HepG2 (cell line): ENCODE results near the gene YIF1A. TPM values are rescaled to one million over a fixed set of nuclear protein-coding genes. Genes with fewer than 3 reads are reported as not detected.

Source experiments
- DR1 ChIP-seq: sonication (generic); formaldehyde crosslinking; IDR thresholded peaks from 2 replicates; pipeline ENCODE4 v1.8.0; 2021; ENCODE audit warnings: mild to moderate bottlenecking, missing genetic modification reagents, inconsistent platforms
- KLF12 ChIP-seq: sonication (generic); formaldehyde crosslinking; IDR thresholded peaks from 2 replicates; pipeline ENCODE4 v1.4.0; 2020; ENCODE audit warnings: missing genetic modification reagents, borderline replicate concordance
- MEIS1 ChIP-seq: sonication (generic); formaldehyde crosslinking; IDR thresholded peaks from 2 replicates; pipeline ENCODE4 v1.9.0; 2021; ENCODE audit warnings: mild to moderate bottlenecking, missing genetic modification reagents, moderate library complexity, borderline replicate concordance
- SP2 ChIP-seq: sonication (generic); formaldehyde crosslinking; IDR thresholded peaks from 2 replicates; pipeline ENCODE4 v1.5.1; 2020; ENCODE audit warnings: mild to moderate bottlenecking, missing genetic modification reagents
- TARDBP ChIP-seq: sonication (generic); formaldehyde crosslinking; IDR thresholded peaks from 2 replicates; pipeline ENCODE4 v1.8.0; 2022; ENCODE audit warnings: mild to moderate bottlenecking, missing genetic modification reagents
- ZNF329 ChIP-seq: sonication (generic); formaldehyde crosslinking; IDR thresholded peaks from 2 replicates; pipeline ENCODE4 v1.9.0; 2021; ENCODE audit warnings: low read depth, mild to moderate bottlenecking, missing genetic modification reagents
- ZNF501 ChIP-seq: sonication (generic); formaldehyde crosslinking; IDR thresholded peaks from 2 replicates; pipeline ENCODE4 v1.5.1; 2020; ENCODE audit warnings: mild to moderate bottlenecking, moderate library complexity, missing genetic modification reagents
- ZNF781 ChIP-seq: sonication (generic); formaldehyde crosslinking; IDR thresholded peaks from 2 replicates; pipeline ENCODE4 v1.5.1; 2020; ENCODE audit warnings: borderline replicate concordance, mild to moderate bottlenecking, missing genetic modification reagents; ENCODE audit errors: not compliant biosample characterization
- polyA plus RNA-seq, 8 experiments: library from polyadenylated mRNA; depleted of rRNA in 3 of 8; stranded (reverse) in 7 of 8; unstranded in 1 of 8; fragments of >200 nt; fragmentation: Illumina TruSeq in 4 of 8; extraction: Trizol in 4 of 8; gene quantifications; 2 replicates each; pipeline versions ENCODE4 v1.2.1 to v1.2.3, GENCODE V29; 2011 to 2016; ENCODE audit warnings: low read depth in 4 of 8, missing spikeins in 1 of 8, mixed read lengths in 1 of 8; ENCODE audit not compliant: insufficient read depth in 1 of 8
- total RNA-seq, 5 experiments: library from RNA; depleted of rRNA; stranded (reverse); fragments of >200 nt; fragmentation: Illumina TruSeq; extraction: Trizol; gene quantifications; 2 replicates each; pipeline ENCODE4 v1.2.3, GENCODE V29; 2016; ENCODE audit warnings: low read depth in 1 of 5
- TF ChIP-seq, protein P1 (sequence below): sonication (generic); formaldehyde crosslinking; IDR thresholded peaks from 2 replicates; pipeline ENCODE4 v1.5.1; 2020; ENCODE audit warnings: mild to moderate bottlenecking, missing genetic modification reagents, moderate library complexity
- TF ChIP-seq, protein P2 (sequence below): sonication (generic); formaldehyde crosslinking; IDR thresholded peaks from 2 replicates; pipeline ENCODE4 v1.8.0; 2022; ENCODE audit warnings: mild to moderate bottlenecking, missing genetic modification reagents; ENCODE audit not compliant: insufficient replicate concordance
- TF ChIP-seq, protein P3 (sequence below): sonication (generic); formaldehyde crosslinking; IDR thresholded peaks from 2 replicates; pipeline ENCODE4 v1.4.0; 2020; ENCODE audit warnings: missing genetic modification reagents, borderline replicate concordance
- TF ChIP-seq, protein P4 (sequence below): sonication (generic); formaldehyde crosslinking; IDR thresholded peaks from 2 replicates; pipeline ENCODE4 v1.5.0; 2020; ENCODE audit warnings: mild to moderate bottlenecking, missing genetic modification reagents, moderate library complexity
- TF ChIP-seq, protein P5 (sequence below): sonication (generic); formaldehyde crosslinking; IDR thresholded peaks from 2 replicates; pipeline ENCODE4 v1.5.0; 2020; ENCODE audit warnings: mild to moderate bottlenecking, missing genetic modification reagents, borderline replicate concordance

The YIF1A gene
- total and polyA plus RNA-seq, 2 of the 13 experiments (the other 11 are each of a cell fraction or from before 2014, with no cell fraction given): 133 to 145 TPM

DNA sequence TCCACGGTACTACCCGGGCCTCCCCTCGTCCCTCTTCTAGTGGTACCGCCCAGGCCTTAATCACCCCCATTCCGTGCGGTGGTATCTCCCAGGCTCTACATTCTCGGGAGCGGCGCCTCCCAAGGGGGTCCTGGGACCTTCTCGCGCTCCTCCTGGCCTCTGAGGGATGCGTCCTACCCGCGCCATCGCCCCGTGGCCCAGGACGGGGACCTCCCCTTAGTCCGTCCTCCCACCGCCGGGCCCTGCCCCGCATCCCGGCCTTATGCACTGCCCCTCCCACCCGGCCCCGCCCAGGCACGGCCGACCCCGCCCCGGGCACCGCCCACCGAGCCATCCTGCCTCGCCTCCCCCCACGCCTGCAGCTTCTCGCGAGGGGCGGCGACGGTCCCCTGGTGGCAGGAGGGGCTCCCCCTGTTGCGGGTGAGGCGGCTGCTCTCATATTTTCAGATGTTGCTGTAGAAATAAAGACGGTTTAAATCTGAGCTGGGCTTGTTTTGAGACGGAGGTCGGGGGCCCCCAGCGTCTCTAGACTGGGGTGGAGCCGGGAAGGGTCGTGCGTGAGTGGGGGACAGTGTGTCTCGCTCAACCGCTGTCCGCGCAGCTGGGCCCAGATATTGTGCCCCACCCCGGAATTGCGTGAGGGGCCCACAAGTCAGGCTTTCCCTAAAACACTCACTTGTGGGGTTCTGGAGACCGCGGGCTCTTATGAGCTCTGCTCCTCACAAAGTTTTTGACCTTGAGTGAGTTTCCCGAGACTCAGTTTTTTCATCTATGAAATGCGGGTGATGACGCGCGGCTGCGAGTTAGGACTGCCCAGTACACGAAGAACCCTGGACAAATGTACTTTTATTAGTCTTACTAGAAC is 21.3 kb downstream of the YIF1A start (continued):
- TF ChIP-seq, protein P1, sequence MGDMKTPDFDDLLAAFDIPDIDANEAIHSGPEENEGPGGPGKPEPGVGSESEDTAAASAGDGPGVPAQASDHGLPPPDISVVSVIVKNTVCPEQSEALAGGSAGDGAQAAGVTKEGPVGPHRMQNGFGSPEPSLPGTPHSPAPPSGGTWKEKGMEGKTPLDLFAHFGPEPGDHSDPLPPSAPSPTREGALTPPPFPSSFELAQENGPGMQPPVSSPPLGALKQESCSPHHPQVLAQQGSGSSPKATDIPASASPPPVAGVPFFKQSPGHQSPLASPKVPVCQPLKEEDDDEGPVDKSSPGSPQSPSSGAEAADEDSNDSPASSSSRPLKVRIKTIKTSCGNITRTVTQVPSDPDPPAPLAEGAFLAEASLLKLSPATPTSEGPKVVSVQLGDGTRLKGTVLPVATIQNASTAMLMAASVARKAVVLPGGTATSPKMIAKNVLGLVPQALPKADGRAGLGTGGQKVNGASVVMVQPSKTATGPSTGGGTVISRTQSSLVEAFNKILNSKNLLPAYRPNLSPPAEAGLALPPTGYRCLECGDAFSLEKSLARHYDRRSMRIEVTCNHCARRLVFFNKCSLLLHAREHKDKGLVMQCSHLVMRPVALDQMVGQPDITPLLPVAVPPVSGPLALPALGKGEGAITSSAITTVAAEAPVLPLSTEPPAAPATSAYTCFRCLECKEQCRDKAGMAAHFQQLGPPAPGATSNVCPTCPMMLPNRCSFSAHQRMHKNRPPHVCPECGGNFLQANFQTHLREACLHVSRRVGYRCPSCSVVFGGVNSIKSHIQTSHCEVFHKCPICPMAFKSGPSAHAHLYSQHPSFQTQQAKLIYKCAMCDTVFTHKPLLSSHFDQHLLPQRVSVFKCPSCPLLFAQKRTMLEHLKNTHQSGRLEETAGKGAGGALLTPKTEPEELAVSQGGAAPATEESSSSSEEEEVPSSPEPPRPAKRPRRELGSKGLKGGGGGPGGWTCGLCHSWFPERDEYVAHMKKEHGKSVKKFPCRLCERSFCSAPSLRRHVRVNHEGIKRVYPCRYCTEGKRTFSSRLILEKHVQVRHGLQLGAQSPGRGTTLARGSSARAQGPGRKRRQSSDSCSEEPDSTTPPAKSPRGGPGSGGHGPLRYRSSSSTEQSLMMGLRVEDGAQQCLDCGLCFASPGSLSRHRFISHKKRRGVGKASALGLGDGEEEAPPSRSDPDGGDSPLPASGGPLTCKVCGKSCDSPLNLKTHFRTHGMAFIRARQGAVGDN (CRISPR knock-in tag): peak; percentile 26; the same call in 1 of the 2 replicates
- TF ChIP-seq, protein P2, sequence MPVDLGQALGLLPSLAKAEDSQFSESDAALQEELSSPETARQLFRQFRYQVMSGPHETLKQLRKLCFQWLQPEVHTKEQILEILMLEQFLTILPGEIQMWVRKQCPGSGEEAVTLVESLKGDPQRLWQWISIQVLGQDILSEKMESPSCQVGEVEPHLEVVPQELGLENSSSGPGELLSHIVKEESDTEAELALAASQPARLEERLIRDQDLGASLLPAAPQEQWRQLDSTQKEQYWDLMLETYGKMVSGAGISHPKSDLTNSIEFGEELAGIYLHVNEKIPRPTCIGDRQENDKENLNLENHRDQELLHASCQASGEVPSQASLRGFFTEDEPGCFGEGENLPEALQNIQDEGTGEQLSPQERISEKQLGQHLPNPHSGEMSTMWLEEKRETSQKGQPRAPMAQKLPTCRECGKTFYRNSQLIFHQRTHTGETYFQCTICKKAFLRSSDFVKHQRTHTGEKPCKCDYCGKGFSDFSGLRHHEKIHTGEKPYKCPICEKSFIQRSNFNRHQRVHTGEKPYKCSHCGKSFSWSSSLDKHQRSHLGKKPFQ (CRISPR knock-in tag): peak; percentile 39
- TF ChIP-seq, protein P3, sequence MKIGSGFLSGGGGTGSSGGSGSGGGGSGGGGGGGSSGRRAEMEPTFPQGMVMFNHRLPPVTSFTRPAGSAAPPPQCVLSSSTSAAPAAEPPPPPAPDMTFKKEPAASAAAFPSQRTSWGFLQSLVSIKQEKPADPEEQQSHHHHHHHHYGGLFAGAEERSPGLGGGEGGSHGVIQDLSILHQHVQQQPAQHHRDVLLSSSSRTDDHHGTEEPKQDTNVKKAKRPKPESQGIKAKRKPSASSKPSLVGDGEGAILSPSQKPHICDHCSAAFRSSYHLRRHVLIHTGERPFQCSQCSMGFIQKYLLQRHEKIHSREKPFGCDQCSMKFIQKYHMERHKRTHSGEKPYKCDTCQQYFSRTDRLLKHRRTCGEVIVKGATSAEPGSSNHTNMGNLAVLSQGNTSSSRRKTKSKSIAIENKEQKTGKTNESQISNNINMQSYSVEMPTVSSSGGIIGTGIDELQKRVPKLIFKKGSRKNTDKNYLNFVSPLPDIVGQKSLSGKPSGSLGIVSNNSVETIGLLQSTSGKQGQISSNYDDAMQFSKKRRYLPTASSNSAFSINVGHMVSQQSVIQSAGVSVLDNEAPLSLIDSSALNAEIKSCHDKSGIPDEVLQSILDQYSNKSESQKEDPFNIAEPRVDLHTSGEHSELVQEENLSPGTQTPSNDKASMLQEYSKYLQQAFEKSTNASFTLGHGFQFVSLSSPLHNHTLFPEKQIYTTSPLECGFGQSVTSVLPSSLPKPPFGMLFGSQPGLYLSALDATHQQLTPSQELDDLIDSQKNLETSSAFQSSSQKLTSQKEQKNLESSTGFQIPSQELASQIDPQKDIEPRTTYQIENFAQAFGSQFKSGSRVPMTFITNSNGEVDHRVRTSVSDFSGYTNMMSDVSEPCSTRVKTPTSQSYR: peak; percentile 75; the same call in 1 of the 2 replicates
- TF ChIP-seq, protein P4, sequence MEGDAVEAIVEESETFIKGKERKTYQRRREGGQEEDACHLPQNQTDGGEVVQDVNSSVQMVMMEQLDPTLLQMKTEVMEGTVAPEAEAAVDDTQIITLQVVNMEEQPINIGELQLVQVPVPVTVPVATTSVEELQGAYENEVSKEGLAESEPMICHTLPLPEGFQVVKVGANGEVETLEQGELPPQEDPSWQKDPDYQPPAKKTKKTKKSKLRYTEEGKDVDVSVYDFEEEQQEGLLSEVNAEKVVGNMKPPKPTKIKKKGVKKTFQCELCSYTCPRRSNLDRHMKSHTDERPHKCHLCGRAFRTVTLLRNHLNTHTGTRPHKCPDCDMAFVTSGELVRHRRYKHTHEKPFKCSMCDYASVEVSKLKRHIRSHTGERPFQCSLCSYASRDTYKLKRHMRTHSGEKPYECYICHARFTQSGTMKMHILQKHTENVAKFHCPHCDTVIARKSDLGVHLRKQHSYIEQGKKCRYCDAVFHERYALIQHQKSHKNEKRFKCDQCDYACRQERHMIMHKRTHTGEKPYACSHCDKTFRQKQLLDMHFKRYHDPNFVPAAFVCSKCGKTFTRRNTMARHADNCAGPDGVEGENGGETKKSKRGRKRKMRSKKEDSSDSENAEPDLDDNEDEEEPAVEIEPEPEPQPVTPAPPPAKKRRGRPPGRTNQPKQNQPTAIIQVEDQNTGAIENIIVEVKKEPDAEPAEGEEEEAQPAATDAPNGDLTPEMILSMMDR (CRISPR knock-in tag): peak; percentile 31; the same call in 1 of the 2 replicates
- TF ChIP-seq ZNF781 (CRISPR knock-in tag) (peak; percentile 73), DR1 (CRISPR knock-in tag) (0 out of 2 replicates have a peak, but pooled peaks have one; percentile 24), MEIS1 (0 out of 2 replicates have a peak, but pooled peaks have one; percentile 40), TARDBP (0 out of 2 replicates have a peak, but pooled peaks have one; percentile 28), SP2 (CRISPR knock-in tag) (no peak), ZNF501 (CRISPR knock-in tag) (peak; percentile 54; the same call in 1 of the 2 replicates), KLF12 (CRISPR knock-in tag) (0 out of 2 replicates have a peak, but pooled peaks have one; percentile 72), ZNF329 (no peak)
- TF ChIP-seq, protein P5, sequence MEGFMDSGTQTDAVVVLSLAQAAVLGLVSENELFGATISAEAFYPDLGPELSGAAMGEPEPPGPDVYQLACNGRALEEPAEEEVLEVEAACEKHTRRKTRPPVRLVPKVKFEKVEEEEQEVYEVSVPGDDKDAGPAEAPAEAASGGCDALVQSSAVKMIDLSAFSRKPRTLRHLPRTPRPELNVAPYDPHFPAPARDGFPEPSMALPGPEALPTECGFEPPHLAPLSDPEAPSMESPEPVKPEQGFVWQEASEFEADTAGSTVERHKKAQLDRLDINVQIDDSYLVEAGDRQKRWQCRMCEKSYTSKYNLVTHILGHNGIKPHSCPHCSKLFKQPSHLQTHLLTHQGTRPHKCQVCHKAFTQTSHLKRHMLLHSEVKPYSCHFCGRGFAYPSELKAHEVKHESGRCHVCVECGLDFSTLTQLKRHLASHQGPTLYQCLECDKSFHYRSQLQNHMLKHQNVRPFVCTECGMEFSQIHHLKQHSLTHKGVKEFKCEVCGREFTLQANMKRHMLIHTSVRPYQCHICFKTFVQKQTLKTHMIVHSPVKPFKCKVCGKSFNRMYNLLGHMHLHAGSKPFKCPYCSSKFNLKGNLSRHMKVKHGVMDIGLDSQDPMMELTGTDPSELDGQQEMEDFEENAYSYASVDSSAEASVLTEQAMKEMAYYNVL (CRISPR knock-in tag): 0 out of 2 replicates have a peak, but pooled peaks have one; percentile 53
